ENCODE results near the gene COG4.
A peak's percentile ranks its signal among the peaks of the same experiment; 100 is the strongest.

DNA sequence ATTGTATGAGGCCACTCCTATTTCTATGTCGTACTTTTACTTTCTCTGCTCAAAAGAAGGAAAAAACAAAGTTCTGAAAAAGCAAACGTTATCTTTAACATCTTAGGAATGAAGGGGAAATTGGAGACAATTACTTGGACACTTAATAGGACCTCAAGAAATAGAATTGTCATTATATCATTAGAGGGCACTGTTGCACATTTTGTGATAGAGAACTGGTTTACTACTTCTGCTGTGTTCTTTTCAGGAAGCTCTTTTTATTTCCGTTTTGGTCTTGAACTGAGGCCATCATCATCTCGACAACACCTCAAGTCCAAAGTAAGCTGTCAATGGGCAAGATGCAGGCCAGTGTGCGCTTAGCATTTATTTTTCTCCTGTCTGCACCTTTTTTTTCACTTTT is 14.6 kb downstream of the COG4 start:
- TF ChIP-seq, protein P1, sequence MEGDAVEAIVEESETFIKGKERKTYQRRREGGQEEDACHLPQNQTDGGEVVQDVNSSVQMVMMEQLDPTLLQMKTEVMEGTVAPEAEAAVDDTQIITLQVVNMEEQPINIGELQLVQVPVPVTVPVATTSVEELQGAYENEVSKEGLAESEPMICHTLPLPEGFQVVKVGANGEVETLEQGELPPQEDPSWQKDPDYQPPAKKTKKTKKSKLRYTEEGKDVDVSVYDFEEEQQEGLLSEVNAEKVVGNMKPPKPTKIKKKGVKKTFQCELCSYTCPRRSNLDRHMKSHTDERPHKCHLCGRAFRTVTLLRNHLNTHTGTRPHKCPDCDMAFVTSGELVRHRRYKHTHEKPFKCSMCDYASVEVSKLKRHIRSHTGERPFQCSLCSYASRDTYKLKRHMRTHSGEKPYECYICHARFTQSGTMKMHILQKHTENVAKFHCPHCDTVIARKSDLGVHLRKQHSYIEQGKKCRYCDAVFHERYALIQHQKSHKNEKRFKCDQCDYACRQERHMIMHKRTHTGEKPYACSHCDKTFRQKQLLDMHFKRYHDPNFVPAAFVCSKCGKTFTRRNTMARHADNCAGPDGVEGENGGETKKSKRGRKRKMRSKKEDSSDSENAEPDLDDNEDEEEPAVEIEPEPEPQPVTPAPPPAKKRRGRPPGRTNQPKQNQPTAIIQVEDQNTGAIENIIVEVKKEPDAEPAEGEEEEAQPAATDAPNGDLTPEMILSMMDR (IDR thresholded peaks at IDR 0.05; ENCODE audit: low read depth, low read length), result peak; percentile 65
- no peak for TF ChIP-seq EZH2phosphoT487 (IDR thresholded peaks at IDR 0.05; ENCODE audit: low read depth)
